Erythroblast (primary cell): ENCODE results near the gene COQ10A.

Source experiments
- GATA1 ChIP-seq: IDR thresholded peaks from 2 replicates; pipeline ENCODE4 v1.6.1; 2011; ENCODE audit warnings: low read depth, mild to moderate bottlenecking, control low read depth, low read length, moderate library complexity
- POLR2A ChIP-seq: IDR thresholded peaks from 2 replicates; pipeline ENCODE4 v1.6.1; 2011; ENCODE audit warnings: mild to moderate bottlenecking, low read length

DNA sequence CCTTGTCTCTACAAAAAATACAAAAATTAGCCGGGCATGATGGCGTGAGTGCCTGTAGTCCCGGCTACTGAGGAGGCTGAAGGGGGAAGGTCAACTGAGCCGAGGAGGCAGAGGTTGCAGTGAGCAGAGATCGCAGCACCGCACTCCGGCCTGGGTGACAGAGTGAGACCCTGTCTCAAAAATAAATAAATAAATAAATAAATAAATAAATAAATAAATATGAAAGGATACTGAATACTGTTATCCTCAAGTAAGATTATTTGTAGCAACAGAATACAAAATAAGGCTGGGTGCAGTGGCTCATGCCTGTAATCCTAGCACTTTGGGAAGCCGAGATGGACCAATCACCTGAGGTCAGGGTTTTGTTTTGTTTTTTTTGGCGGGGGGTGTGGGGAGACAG is 46.9 kb upstream of the COQ10A start:
- TF ChIP-seq POLR2A (no peak), GATA1 (no peak)
